GM19372 (cell line): Measurements from ENCODE around the gene TRPM4.
"Not testable (repeated sequence)": the region's sequence is repeated elsewhere in the genome, so short reads cannot be mapped to it uniquely, and the experiment has no call there.

Source experiments
- ATAC-seq: cut with Tn5 transposase; IDR thresholded peaks from one replicate; pipeline ENCODE4 v1.9.1; 2021; ENCODE audit warnings: mild to moderate bottlenecking, low read depth, moderate library complexity; ENCODE audit not compliant: unreplicated experiment

The TRPM4 gene

GRCh38 chr19:49150106-49150943, 7.3 kb upstream of the TRPM4 start:
- ATAC-seq: no peak

- ATAC-seq: no peak
Observed at GRCh38 chr19:49150944-49151243, 6.7 kb upstream of the TRPM4 start.

- no peak for ATAC-seq
Observed at GRCh38 chr19:49151267-49152118, 6.1 kb upstream of the TRPM4 start.

- no peak for ATAC-seq
Observed at GRCh38 chr19:49152119-49152550, 5.5 kb upstream of the TRPM4 start.

- no peak for ATAC-seq
Observed at GRCh38 chr19:49153167-49153809, 4.3 kb upstream of the TRPM4 start.

- ATAC-seq: no peak
Observed at GRCh38 chr19:49154279-49154678, 3.3 kb upstream of the TRPM4 start.

GRCh38 chr19:49155005-49155819, 2.4 kb upstream of the TRPM4 start, which contains the start of gene HRC:
TSS of gene HRC (minus strand) at chr19:49155396. CDS start at chr19:49155237, 159 bp downstream.
- no peak for ATAC-seq

- ATAC-seq: no peak
Observed at GRCh38 chr19:49155820-49156346, 1.7 kb upstream of the TRPM4 start.

GRCh38 chr19:49160450-49161189, 3.0 kb downstream of the TRPM4 start:
- no peak for ATAC-seq

- ATAC-seq: no peak
Observed at GRCh38 chr19:49161987-49162386, 4.4 kb downstream of the TRPM4 start.

GRCh38 chr19:49165111-49165750, 7.6 kb downstream of the TRPM4 start:
- no peak for ATAC-seq

- ATAC-seq: no peak
Observed at GRCh38 chr19:49165865-49166301, 8.3 kb downstream of the TRPM4 start.

GRCh38 chr19:49167857-49168409, 10.3 kb downstream of the TRPM4 start:
- no peak for ATAC-seq

GRCh38 chr19:49168421-49168820, 10.8 kb downstream of the TRPM4 start:
- ATAC-seq: no peak

GRCh38 chr19:49173198-49173597, 15.6 kb downstream of the TRPM4 start:
- ATAC-seq: no peak

- ATAC-seq: no peak
Observed at GRCh38 chr19:49180659-49181058, 23.1 kb downstream of the TRPM4 start.

GRCh38 chr19:49182010-49182847, 24.6 kb downstream of the TRPM4 start:
- not testable (repeated sequence) for ATAC-seq
